HG03196 (cell line): ENCODE results near the gene CHN2.

ENCODE experiments used
- ATAC-seq: cut with Tn5 transposase; IDR thresholded peaks from one replicate; pipeline ENCODE4 v1.9.1; 2021; ENCODE audit not compliant: unreplicated experiment

The CHN2 gene

GRCh38 chr7:29217113-29217512 lies 22.5 kb downstream of the CHN2 start:
- ATAC-seq, result no peak

GRCh38 chr7:29224726-29225125 lies 30.2 kb downstream of the CHN2 start:
- no peak for ATAC-seq

GRCh38 chr7:29228289-29229011 lies 33.9 kb downstream of the CHN2 start:
- ATAC-seq, result no peak

- ATAC-seq, result no peak
These were observed 34.5 kb downstream of the CHN2 start for GRCh38 chr7:29229066-29229465.

GRCh38 chr7:29229946-29230345 lies 35.4 kb downstream of the CHN2 start:
- ATAC-seq, result no peak

- ATAC-seq, result no peak
These were observed 36.3 kb downstream of the CHN2 start for GRCh38 chr7:29230871-29231345.

GRCh38 chr7:29231671-29232232 lies 37.2 kb downstream of the CHN2 start:
- no peak for ATAC-seq

GRCh38 chr7:29234438-29234837 lies 39.9 kb downstream of the CHN2 start:
- no peak for ATAC-seq

GRCh38 chr7:29236071-29236580 lies 41.6 kb downstream of the CHN2 start:
- ATAC-seq, result no peak

GRCh38 chr7:29236649-29237048 lies 42.1 kb downstream of the CHN2 start:
- ATAC-seq, result no peak

- no peak for ATAC-seq
These were observed 42.9 kb downstream of the CHN2 start for GRCh38 chr7:29237489-29237888.

GRCh38 chr7:29239638-29240037 lies 45.1 kb downstream of the CHN2 start:
- no peak for ATAC-seq

- ATAC-seq, result no peak
These were observed 47.7 kb downstream of the CHN2 start for GRCh38 chr7:29242265-29242664.

GRCh38 chr7:29243910-29244655 lies 49.5 kb downstream of the CHN2 start:
- ATAC-seq, result no peak

GRCh38 chr7:29247224-29247962 lies 52.8 kb downstream of the CHN2 start:
- no peak for ATAC-seq

- ATAC-seq, result no peak
These were observed 53.3 kb downstream of the CHN2 start for GRCh38 chr7:29247963-29248236.

- ATAC-seq, result no peak
These were observed 54.3 kb downstream of the CHN2 start for GRCh38 chr7:29248713-29249382.

- no peak for ATAC-seq
These were observed 54.8 kb downstream of the CHN2 start for GRCh38 chr7:29249383-29249750.

- ATAC-seq, result no peak
These were observed 55.3 kb downstream of the CHN2 start for GRCh38 chr7:29249860-29250259.

GRCh38 chr7:29253225-29253624 lies 58.6 kb downstream of the CHN2 start:
- no peak for ATAC-seq

GRCh38 chr7:29254591-29254990 lies 60.0 kb downstream of the CHN2 start:
- no peak for ATAC-seq
